GM10248 (cell line): ENCODE measurements around the gene ATG5.

Experiments used
- CTCF ChIA-PET: fragments of 300-600 bp; sonication (Branson Sonifier 250); formaldehyde crosslinking; extraction: SDS; loops from one replicate; lab custom pipeline; 2021; ENCODE audit warnings: antibody characterized with exemption; lab: Yijun Ruan, JAX
- POLR2A ChIA-PET: fragments of 350-650 bp; sonication (Branson Sonifier 250); formaldehyde crosslinking; extraction: SDS; loops from one replicate; lab custom pipeline; 2020; ENCODE audit warnings: antibody characterized with exemption; lab: Yijun Ruan, JAX
- DNase-seq: peaks from one replicate; pipeline ENCODE4 v3.0.0; 2012; ENCODE audit errors: extremely low spot score
- CTCF ChIP-seq: IDR thresholded peaks from 2 replicates; pipeline ENCODE4 v1.5.1; 2012; ENCODE audit warnings: mild to moderate bottlenecking, low read depth; ENCODE audit errors: extremely low read depth, missing control alignments, control extremely low read depth

Gene ATG5

GRCh38 chr6:106339334-106340029, 13.9 kb upstream of the ATG5 start:
- TF ChIP-seq CTCF = peak; percentile 54
- POLR2A ChIA-PET = no interaction called here
- peak; percentile 64 for DNase-seq
- CTCF ChIA-PET = interaction anchor here (0.6 to 3.3 kb wide), 33 partner anchors 8 to 855 kb away, joined by 3 to 20 read pairs (median 3); partner anchors contain the start of genes ATG5 and CRYBG1

- peak; percentile 66 for DNase-seq
- POLR2A ChIA-PET = interaction anchor here (0.6 kb wide), 1 partner anchor 19 kb away, joined by 3 read pairs; no protein-coding TSS in a partner anchor
- CTCF ChIA-PET = interaction anchor here (0.7 to 3.7 kb wide), 14 partner anchors 8 to 903 kb away, joined by 3 to 32 read pairs (median 4); partner anchors contain the start of gene ATG5
- peak; percentile 57 for TF ChIP-seq CTCF
Measured at GRCh38 chr6:106334646-106335448, 9.3 kb upstream of the ATG5 start.

GRCh38 chr6:106324726-106325335, 729 bp downstream of the ATG5 start:
- no peak for DNase-seq
- TF ChIP-seq CTCF = no peak
- POLR2A ChIA-PET = no interaction called here
- CTCF ChIA-PET = interaction anchor here (1.4 kb wide), 1 partner anchor 10 kb away, joined by 11 read pairs; no protein-coding TSS in a partner anchor

- no peak for DNase-seq
- no peak for TF ChIP-seq CTCF
- ChIA-PET CTCF (interaction anchor here (0.8 to 1.0 kb wide), 2 partner anchors 21 to 245 kb away, joined by 3 read pairs; no protein-coding TSS in a partner anchor), POLR2A (no interaction called here)
Measured at GRCh38 chr6:106321940-106322339, 3.6 kb downstream of the ATG5 start.

- ChIA-PET CTCF (no interaction called here), POLR2A (no interaction called here)
- TF ChIP-seq CTCF = no peak
- no peak for DNase-seq
Measured at GRCh38 chr6:106318851-106319250, 6.7 kb downstream of the ATG5 start.

GRCh38 chr6:106318061-106318460, 7.5 kb downstream of the ATG5 start:
- DNase-seq = no peak
- POLR2A ChIA-PET = interaction anchor here (0.6 kb wide), 1 partner anchor 761 kb away, joined by 3 read pairs; no protein-coding TSS in a partner anchor
- CTCF ChIA-PET = no interaction called here
- TF ChIP-seq CTCF = no peak
